DND-41 (cell line): Measurements from ENCODE around the gene GRWD1.
A peak's percentile ranks its signal among the peaks of the same experiment; 100 is the strongest.

Source experiments
- ATAC-seq: fragments of 200-7000 bp; cut with Tn5 transposase; 3 replicates; pipeline ENCODE4 v1.9.1; 2021; ENCODE audit warnings: low read depth; ENCODE audit not compliant: insufficient read depth
- DNase-seq: peaks from one replicate; pipeline ENCODE4 v3.0.0-alpha.2; 2020
- H2AFZ ChIP-seq: 2 replicates; pipeline ENCODE4 v1.6.0; 2012; ENCODE audit warnings: low read depth, low read length
- H3K27ac ChIP-seq: 2 replicates; pipeline ENCODE4 v1.5.1; 2012; ENCODE audit warnings: low read length, inconsistent platforms
- H3K27me3 ChIP-seq: fragments of 200-600 bp; sonication (generic); 2 replicates; pipeline ENCODE4 v1.6.0; 2012; ENCODE audit warnings: low read length, mild to moderate bottlenecking, inconsistent platforms; ENCODE audit not compliant: insufficient read depth, poor library complexity
- H3K36me3 ChIP-seq: 2 replicates; pipeline ENCODE4 v1.5.1; 2012; ENCODE audit warnings: low read length, inconsistent platforms; ENCODE audit not compliant: insufficient read depth
- H3K4me1 ChIP-seq: 2 replicates; pipeline ENCODE4 v1.5.1; 2012; ENCODE audit warnings: mild to moderate bottlenecking, low read length; ENCODE audit not compliant: insufficient read depth
- H3K4me2 ChIP-seq: 2 replicates; pipeline ENCODE4 v1.6.0; 2012; ENCODE audit warnings: mild to moderate bottlenecking, moderate library complexity, low read length, inconsistent platforms; ENCODE audit not compliant: insufficient read depth
- H3K4me3 ChIP-seq, 2 experiments: fragments of 200-600 bp in 1 of 2; shearing (Covaris generic) in 1 of 2; 2 replicates each; pipeline ENCODE4 v1.5.1; 2012 to 2016; ENCODE audit warnings: inconsistent platforms in 2 of 2, low read length in 2 of 2, mild to moderate bottlenecking in 2 of 2, low read depth in 1 of 2, moderate library complexity in 1 of 2
- H3K79me2 ChIP-seq: 2 replicates; pipeline ENCODE4 v1.6.0; 2012; ENCODE audit warnings: low read length, inconsistent platforms; ENCODE audit not compliant: insufficient read depth
- H3K9ac ChIP-seq: 2 replicates; pipeline ENCODE4 v1.6.0; 2012; ENCODE audit warnings: low read depth, mild to moderate bottlenecking, inconsistent platforms, low read length, moderate library complexity
- H3K9me3 ChIP-seq: 2 replicates; pipeline ENCODE4 v1.5.1; 2012; ENCODE audit warnings: low read length, moderate library complexity, mild to moderate bottlenecking, inconsistent platforms; ENCODE audit not compliant: insufficient read depth, severe bottlenecking
- H4K20me1 ChIP-seq: 2 replicates; pipeline ENCODE4 v1.6.0; 2012; ENCODE audit warnings: low read length; ENCODE audit not compliant: insufficient read depth
- EZH2 ChIP-seq: IDR thresholded peaks from 3 replicates; pipeline ENCODE4 v1.6.1; 2012; ENCODE audit warnings: borderline replicate concordance, low read depth, mild to moderate bottlenecking, moderate library complexity, low read length, inconsistent platforms; ENCODE audit not compliant: severe bottlenecking
- TF ChIP-seq, protein P1 (sequence below): IDR thresholded peaks from 2 replicates; pipeline ENCODE4 v1.5.1; 2012; ENCODE audit warnings: borderline replicate concordance, low read length, moderate library complexity, mild to moderate bottlenecking; ENCODE audit not compliant: poor library complexity, severe bottlenecking; ENCODE audit errors: extremely low read depth

Gene GRWD1

DNA sequence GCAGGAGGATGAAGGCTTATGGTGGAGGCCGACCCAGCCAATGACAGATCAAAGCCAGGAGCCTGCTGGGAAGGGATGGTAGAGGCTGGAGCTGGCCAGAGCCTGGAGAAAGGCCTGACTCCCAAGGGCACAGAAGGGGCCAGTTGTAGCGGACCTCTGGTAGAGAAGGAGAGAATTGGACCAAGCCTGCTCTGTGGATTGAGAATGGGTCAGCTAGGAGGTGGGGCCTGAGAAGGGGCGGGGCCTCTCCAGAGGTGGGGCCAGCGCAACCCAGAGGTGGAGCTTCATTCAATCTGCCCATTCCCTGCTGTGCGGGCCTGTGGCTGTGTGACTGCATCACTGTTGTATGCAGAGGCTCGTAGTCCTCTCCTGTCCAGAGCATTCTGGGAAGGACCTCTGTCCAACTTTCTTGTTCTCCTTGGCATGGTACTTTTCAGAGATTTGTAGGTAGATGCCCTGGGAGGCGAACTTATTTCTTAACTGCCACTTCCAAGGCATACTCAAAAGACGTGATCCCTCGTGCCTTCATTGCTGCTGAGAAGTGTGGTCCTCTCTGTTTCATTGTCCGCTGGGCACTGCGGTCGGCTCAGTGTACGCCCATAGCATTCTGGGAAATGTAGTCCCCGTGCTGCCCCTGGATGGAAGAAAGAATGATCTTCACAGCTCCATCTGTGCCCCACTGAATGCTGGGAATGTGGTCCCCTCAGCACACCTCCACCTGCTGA is 45.6 kb upstream of the GRWD1 start:
- Histone ChIP-seq H3K9ac (no peak overlapping the region), H4K20me1 (no peaks in the 10 kb centered on the region), H3K9me3 (no peaks in the 10 kb centered on the region), H2AFZ (no peak overlapping the region), H3K4me2 (no peak overlapping the region), H3K27me3 (peaks cover 23% of the 10 kb centered on the region), H3K79me2 (no peaks in the 10 kb centered on the region), H3K4me3 (no peak overlapping the region), H3K27ac (no peak overlapping the region), H3K4me1 (no peaks in the 10 kb centered on the region), H3K36me3 (no peaks in the 10 kb centered on the region)
- DNase-seq (no peak), ATAC-seq (peak; percentile 34; the same call in 1 of the 3 replicates)
- TF ChIP-seq, protein P1, sequence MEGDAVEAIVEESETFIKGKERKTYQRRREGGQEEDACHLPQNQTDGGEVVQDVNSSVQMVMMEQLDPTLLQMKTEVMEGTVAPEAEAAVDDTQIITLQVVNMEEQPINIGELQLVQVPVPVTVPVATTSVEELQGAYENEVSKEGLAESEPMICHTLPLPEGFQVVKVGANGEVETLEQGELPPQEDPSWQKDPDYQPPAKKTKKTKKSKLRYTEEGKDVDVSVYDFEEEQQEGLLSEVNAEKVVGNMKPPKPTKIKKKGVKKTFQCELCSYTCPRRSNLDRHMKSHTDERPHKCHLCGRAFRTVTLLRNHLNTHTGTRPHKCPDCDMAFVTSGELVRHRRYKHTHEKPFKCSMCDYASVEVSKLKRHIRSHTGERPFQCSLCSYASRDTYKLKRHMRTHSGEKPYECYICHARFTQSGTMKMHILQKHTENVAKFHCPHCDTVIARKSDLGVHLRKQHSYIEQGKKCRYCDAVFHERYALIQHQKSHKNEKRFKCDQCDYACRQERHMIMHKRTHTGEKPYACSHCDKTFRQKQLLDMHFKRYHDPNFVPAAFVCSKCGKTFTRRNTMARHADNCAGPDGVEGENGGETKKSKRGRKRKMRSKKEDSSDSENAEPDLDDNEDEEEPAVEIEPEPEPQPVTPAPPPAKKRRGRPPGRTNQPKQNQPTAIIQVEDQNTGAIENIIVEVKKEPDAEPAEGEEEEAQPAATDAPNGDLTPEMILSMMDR: no peak
- TF ChIP-seq EZH2: no peak

DNA sequence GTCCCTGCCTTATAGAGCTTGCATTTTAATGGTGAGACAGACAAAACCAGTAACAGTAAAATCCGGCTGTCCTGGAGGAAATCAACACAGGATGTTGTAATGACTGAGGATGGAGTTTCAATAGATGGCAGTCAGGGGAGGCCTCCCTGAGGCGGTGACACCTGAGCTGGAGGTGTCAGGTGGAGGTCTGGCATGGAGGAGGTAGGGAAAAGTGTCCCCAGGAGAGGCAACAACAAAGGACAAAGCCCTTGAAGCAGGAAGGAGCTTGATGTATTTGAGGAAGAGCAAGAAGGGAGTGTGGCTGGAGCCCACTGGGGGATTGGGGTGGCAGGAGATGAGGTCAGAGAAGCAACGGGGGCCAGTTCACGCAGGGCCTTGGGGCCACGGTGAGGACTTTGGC is 44.5 kb upstream of the GRWD1 start:
- no peak overlapping the region for H3K4me3 ChIP-seq
- no peak overlapping the region for H2AFZ ChIP-seq
- H3K9me3 ChIP-seq: no peaks in the 10 kb centered on the region
- H3K27ac ChIP-seq: no peak overlapping the region
- no peak for ATAC-seq
- no peaks in the 10 kb centered on the region for H3K36me3 ChIP-seq
- no peaks in the 10 kb centered on the region for H3K79me2 ChIP-seq
- peaks cover 12% of the 10 kb centered on the region for H3K27me3 ChIP-seq
- no peak for DNase-seq
- no peak overlapping the region for H3K9ac ChIP-seq
- no peaks in the 10 kb centered on the region for H4K20me1 ChIP-seq
- TF ChIP-seq, protein P1: no peak
- H3K4me1 ChIP-seq: no peaks in the 10 kb centered on the region
- H3K4me2 ChIP-seq: no peak overlapping the region

DNA sequence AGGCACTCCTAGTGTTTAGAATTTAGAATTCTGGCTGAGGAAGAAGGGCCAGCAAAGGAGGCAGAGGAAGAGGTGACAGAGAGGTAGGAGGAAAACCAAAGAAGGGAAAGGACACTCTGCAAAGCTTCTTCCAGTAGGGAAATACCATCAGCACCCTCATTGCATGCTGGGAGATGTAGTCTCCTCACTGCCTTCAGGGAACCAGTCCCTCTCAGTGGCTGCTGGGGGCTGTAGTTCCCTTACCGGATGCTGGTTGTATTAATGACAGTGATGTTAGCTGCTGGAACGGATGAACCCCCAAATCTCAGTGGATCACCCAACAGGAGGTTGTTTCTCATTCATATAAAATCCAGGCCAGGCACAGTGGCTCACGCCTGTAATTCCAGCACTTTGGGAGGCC is 42.2 kb upstream of the GRWD1 start:
- no peak overlapping the region for H3K4me2 ChIP-seq

More for the DNA sequence above, 42.2 kb upstream of the GRWD1 start:
- Histone ChIP-seq H3K4me1 (no peaks in the 10 kb centered on the region), H3K9ac (no peak overlapping the region), H3K27ac (no peak overlapping the region), H3K4me3 (no peak overlapping the region), H3K79me2 (no peaks in the 10 kb centered on the region), H3K9me3 (no peaks in the 10 kb centered on the region), H2AFZ (peak overlapping the region; percentile 52), H3K36me3 (no peaks in the 10 kb centered on the region), H3K27me3 (no peaks in the 10 kb centered on the region), H4K20me1 (no peaks in the 10 kb centered on the region)
- peak; percentile 89 for ATAC-seq
- peak; percentile 56 for DNase-seq
- TF ChIP-seq, protein P1: no peak
- no peak for TF ChIP-seq EZH2
